ENCODE measurements around the gene SNX32.

Gene SNX32

GRCh38 chr11:65788821-65789220, 44.9 kb upstream of the SNX32 start:
- DNase-seq (ENCODE audit: low read depth): no peak
- no peak for TF ChIP-seq CTCF (conservative IDR thresholded peaks at IDR 0.05; ENCODE audit: low read depth, low read length)
- no peak overlapping the region for H3K4me3 ChIP-seq (ENCODE audit: low read length)

- no peak for TF ChIP-seq CTCF (conservative IDR thresholded peaks at IDR 0.05; ENCODE audit: low read depth, low read length)
- DNase-seq (ENCODE audit: low read depth): no peak
- no peak overlapping the region for H3K4me3 ChIP-seq (ENCODE audit: low read length)
Observed at GRCh38 chr11:65789230-65790103, 44.3 kb upstream of the SNX32 start.

GRCh38 chr11:65790104-65790901, 43.5 kb upstream of the SNX32 start:
- no peak for TF ChIP-seq CTCF (conservative IDR thresholded peaks at IDR 0.05; ENCODE audit: low read depth, low read length)
- H3K4me3 ChIP-seq (ENCODE audit: low read length): no peak overlapping the region
- no peak for DNase-seq (ENCODE audit: low read depth)

- no peak for DNase-seq (ENCODE audit: low read depth)
- H3K4me3 ChIP-seq (ENCODE audit: low read length): no peak overlapping the region
- no peak for TF ChIP-seq CTCF (conservative IDR thresholded peaks at IDR 0.05; ENCODE audit: low read depth, low read length)
Observed at GRCh38 chr11:65790902-65791650, 42.7 kb upstream of the SNX32 start.

GRCh38 chr11:65791719-65792213, 42.0 kb upstream of the SNX32 start:
- no peak for TF ChIP-seq CTCF (conservative IDR thresholded peaks at IDR 0.05; ENCODE audit: low read depth, low read length)
- H3K4me3 ChIP-seq (ENCODE audit: low read length): no peak overlapping the region
- DNase-seq (ENCODE audit: low read depth): no peak

GRCh38 chr11:65792456-65792855, 41.3 kb upstream of the SNX32 start:
- H3K4me3 ChIP-seq (ENCODE audit: low read length): no peak overlapping the region
- no peak for TF ChIP-seq CTCF (conservative IDR thresholded peaks at IDR 0.05; ENCODE audit: low read depth, low read length)
- DNase-seq (ENCODE audit: low read depth): no peak

Measured in retinal pigment epithelial cell (primary cell).